Lower leg skin (tissue), 4 donors: ENCODE measurements around the gene INTS7. TPM values are rescaled to one million over a fixed set of nuclear protein-coding genes. Genes with fewer than 3 reads are reported as not detected.
"Not testable (repeated sequence)": the region's sequence is repeated elsewhere in the genome, so short reads cannot be mapped to it uniquely, and the experiment has no call there.

Source experiments
- DNase-seq, 2 donors: peaks; one replicate each; pipeline ENCODE4 v3.0.0-alpha.2; 2019; ENCODE audit warnings: low spot score in 2 of 2
- H3K4me3 ChIP-seq: fragments of 200-600 bp; sonication (generic); 2 replicates; pipeline ENCODE4 v1.5.1; 2017; ENCODE audit warnings: mild to moderate bottlenecking, low read depth; ENCODE audit not compliant: poor library complexity, severe bottlenecking
- CTCF ChIP-seq, 3 donors: fragments of 450-650 bp; IDR thresholded peaks; one replicate each; pipeline ENCODE4 v1.5.1; 2016; ENCODE audit warnings: antibody characterized with exemption in 3 of 3, mild to moderate bottlenecking in 3 of 3, moderate library complexity in 2 of 3
- POLR2A ChIP-seq, 2 donors: fragments of 450-650 bp; IDR thresholded peaks; one replicate each; pipeline ENCODE4 v1.6.1; 2016 to 2017; ENCODE audit warnings: antibody characterized with exemption in 2 of 2, mild to moderate bottlenecking in 1 of 2, moderate library complexity in 1 of 2
- WGBS, 2 donors: methylation state at CpG; one replicate each; pipeline ENCODE4 v1.1.5; 2018; 5-methylcytosine and 5-hydroxymethylcytosine counted together
- intact Hi-C: fragments of 100-400 bp; cut with DNase I; formaldehyde crosslinking; loops from one replicate; pipeline ENCODE4 v1.15.0; 2023; ENCODE audit warnings: low total_unique reads
- total RNA-seq, 4 donors: library from RNA; depleted of rRNA; stranded (reverse); fragments of >200 nt; gene quantifications; one replicate each; pipeline ENCODE4 v1.1.0, GENCODE V29; 2016

Gene INTS7
- total RNA-seq, 4 donors from 2014 or later, result 8.5 to 15.5 (median 11.0) TPM

- TF ChIP-seq CTCF (IDR thresholded peaks at IDR 0.05) (no peak), POLR2A (IDR thresholded peaks at IDR 0.05) (no peak)
- 76 to 88% methylated on average over 9 of the region's 9 CpGs for WGBS, 2 donors
- no peak for DNase-seq
- intact Hi-C loops, result no loop called here
- no peak overlapping the region for H3K4me3 ChIP-seq
Measured at GRCh38 chr1:212007886-212008285, 27.5 kb downstream of the INTS7 start.

GRCh38 chr1:212007178-212007577 lies 28.2 kb downstream of the INTS7 start:
- DNase-seq, result no peak
- WGBS, 2 donors, result 96 to 99% methylated on average over 4 of the region's 4 CpGs
- no peak for TF ChIP-seq CTCF (IDR thresholded peaks at IDR 0.05)
- TF ChIP-seq POLR2A (IDR thresholded peaks at IDR 0.05), result no peak
- intact Hi-C loops, result no loop called here
- no peak overlapping the region for H3K4me3 ChIP-seq

- WGBS, 2 donors, result 97 to 98% methylated on average over 7 of the region's 7 CpGs
- no peak for TF ChIP-seq POLR2A (IDR thresholded peaks at IDR 0.05)
- no peak for TF ChIP-seq CTCF (IDR thresholded peaks at IDR 0.05)
Measured at GRCh38 chr1:212004895-212005608, 30.3 kb downstream of the INTS7 start.

GRCh38 chr1:212002536-212002935 lies 32.8 kb downstream of the INTS7 start:
- no peak for DNase-seq
- intact Hi-C loops, result no loop called here
- WGBS, 2 donors, result 85 to 90% methylated on average over 3 of the region's 3 CpGs
- TF ChIP-seq CTCF (IDR thresholded peaks at IDR 0.05) (no peak), POLR2A (IDR thresholded peaks at IDR 0.05) (no peak)
- no peak overlapping the region for H3K4me3 ChIP-seq

More at GRCh38 chr1:212004895-212005608, 30.3 kb downstream of the INTS7 start:
- intact Hi-C loops, result no loop called here
- DNase-seq, result no peak
- H3K4me3 ChIP-seq, result no peak overlapping the region

- H3K4me3 ChIP-seq, DNase-seq, intact Hi-C loops: not testable (repeated sequence)
- 99% methylated on average over 4 of the region's 4 CpGs for WGBS, 2 donors
Measured at GRCh38 chr1:211997426-211997825, 37.9 kb downstream of the INTS7 start.

- no peak for DNase-seq
- H3K4me3 ChIP-seq, result no peak overlapping the region
- TF ChIP-seq POLR2A (IDR thresholded peaks at IDR 0.05) (no peak), CTCF (IDR thresholded peaks at IDR 0.05) (no peak)
- intact Hi-C loops, result no loop called here
Measured at GRCh38 chr1:211991695-211992094, 43.7 kb downstream of the INTS7 start.
